ENCODE data around the gene A2ML1.
A peak's percentile ranks its signal among the peaks of the same experiment; 100 is the strongest.
"Not testable (repeated sequence)": the region's sequence is repeated elsewhere in the genome, so short reads cannot be mapped to it uniquely, and the experiment has no call there.

A2ML1 gene

GRCh38 chr12:8911606-8912268 is 89.3 kb downstream of the A2ML1 start:
- DNase-seq, result no peak

- DNase-seq, result no peak
Measured at GRCh38 chr12:8912914-8913313, 90.5 kb downstream of the A2ML1 start.

- no peak for DNase-seq
Measured at GRCh38 chr12:8913702-8914032, 91.2 kb downstream of the A2ML1 start.

GRCh38 chr12:8914033-8914715 is 91.8 kb downstream of the A2ML1 start, which contains the start of gene PHC1:
Gene PHC1, plus strand, starts transcription at chr12:8914509. Its CDS starts 3,169 bp downstream, at chr12:8917678.
- peak; percentile 65 for DNase-seq

- DNase-seq, result peak; percentile 15
Measured at GRCh38 chr12:8914716-8915526, 92.5 kb downstream of the A2ML1 start.

- DNase-seq, result no peak
Measured at GRCh38 chr12:8916154-8916553, 93.7 kb downstream of the A2ML1 start.

- DNase-seq, result no peak
Measured at GRCh38 chr12:8917031-8917430, 94.6 kb downstream of the A2ML1 start.

- DNase-seq, result no peak
Measured at GRCh38 chr12:8917751-8918150, 95.3 kb downstream of the A2ML1 start.

GRCh38 chr12:8919643-8920042 is 97.2 kb downstream of the A2ML1 start:
- DNase-seq, result not testable (repeated sequence)

- no peak for DNase-seq
Measured at GRCh38 chr12:8922544-8922943, 100.1 kb downstream of the A2ML1 start.
